ENCODE measurements around the gene STUM.

STUM gene

GRCh38 chr1:226574591-226575435, 26.2 kb downstream of the STUM start:
- no peak for DNase-seq (ENCODE audit: low read depth)
- no peak overlapping the region for H3K4me3 ChIP-seq (ENCODE audit: low read depth, low read length)
- TF ChIP-seq CTCF (IDR thresholded peaks at IDR 0.05; ENCODE audit: control insufficient read depth, extremely low read depth, insufficient read depth): no peak

- DNase-seq (ENCODE audit: low read depth): no peak
- H3K4me3 ChIP-seq (ENCODE audit: low read depth, low read length): no peak overlapping the region
- no peak for TF ChIP-seq CTCF (IDR thresholded peaks at IDR 0.05; ENCODE audit: control insufficient read depth, extremely low read depth, insufficient read depth)
Observed at GRCh38 chr1:226575436-226575720, 26.8 kb downstream of the STUM start.

GRCh38 chr1:226575739-226576378, 27.3 kb downstream of the STUM start:
- H3K4me3 ChIP-seq (ENCODE audit: low read depth, low read length): no peak overlapping the region
- TF ChIP-seq CTCF (IDR thresholded peaks at IDR 0.05; ENCODE audit: control insufficient read depth, extremely low read depth, insufficient read depth): no peak
- no peak for DNase-seq (ENCODE audit: low read depth)

GRCh38 chr1:226576601-226577000, 28.0 kb downstream of the STUM start:
- no peak overlapping the region for H3K4me3 ChIP-seq (ENCODE audit: low read depth, low read length)
- no peak for TF ChIP-seq CTCF (IDR thresholded peaks at IDR 0.05; ENCODE audit: control insufficient read depth, extremely low read depth, insufficient read depth)
- no peak for DNase-seq (ENCODE audit: low read depth)

- DNase-seq (ENCODE audit: low read depth): no peak
- H3K4me3 ChIP-seq (ENCODE audit: low read depth, low read length): no peak overlapping the region
- TF ChIP-seq CTCF (IDR thresholded peaks at IDR 0.05; ENCODE audit: control insufficient read depth, extremely low read depth, insufficient read depth): no peak
Observed at GRCh38 chr1:226577401-226578180, 29.0 kb downstream of the STUM start.

- no peak for DNase-seq (ENCODE audit: low read depth)
- no peak for TF ChIP-seq CTCF (IDR thresholded peaks at IDR 0.05; ENCODE audit: control insufficient read depth, extremely low read depth, insufficient read depth)
Observed at GRCh38 chr1:226578946-226579578, 30.5 kb downstream of the STUM start.

More at GRCh38 chr1:226578946-226579578, 30.5 kb downstream of the STUM start:
- no peak overlapping the region for H3K4me3 ChIP-seq (ENCODE audit: low read depth, low read length)

Measured in LNCaP clone FGC (cell line).